ENCODE results near the gene CASTOR2. TPM values are rescaled to one million over a fixed set of nuclear protein-coding genes. Genes with fewer than 3 reads are reported as not detected.
A peak's percentile ranks its signal among the peaks of the same experiment; 100 is the strongest.
"Not testable (repeated sequence)": the region's sequence is repeated elsewhere in the genome, so short reads cannot be mapped to it uniquely, and the experiment has no call there.

CASTOR2 gene
- polyA plus RNA-seq (2013, experiment 1 of 2) = 11.6 TPM
- polyA plus RNA-seq (2013, experiment 2 of 2) = 13.3 TPM

DNA sequence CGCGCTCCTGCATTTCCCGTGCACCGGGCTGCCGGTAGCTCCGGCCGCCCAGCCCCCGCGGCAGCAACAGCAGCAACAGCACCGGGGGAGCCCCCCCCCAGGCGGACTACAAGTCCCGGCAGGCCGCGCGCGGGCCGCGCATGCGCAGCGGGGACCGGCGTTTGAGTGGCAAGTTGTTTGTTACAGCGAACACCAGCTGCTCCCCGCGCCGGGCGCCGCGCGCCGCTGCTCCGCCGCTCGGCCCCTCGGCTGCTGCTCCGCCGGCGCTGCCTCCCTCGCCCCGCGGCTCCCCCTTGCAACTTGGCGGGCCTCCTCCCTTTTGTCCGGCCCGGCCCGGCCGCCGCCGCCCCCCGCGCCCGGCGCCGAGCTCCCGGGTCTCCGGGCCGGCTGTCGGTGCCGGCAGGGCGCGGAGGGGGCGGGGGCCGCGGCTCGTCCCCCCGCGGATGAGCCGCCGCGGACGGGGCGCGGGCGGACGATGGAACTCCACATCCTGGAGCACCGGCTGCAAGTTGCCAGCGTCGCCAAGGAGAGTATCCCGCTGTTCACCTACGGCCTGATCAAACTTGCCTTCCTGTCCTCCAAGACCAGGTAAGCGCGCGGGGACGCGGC is at the start of gene CASTOR2:
Gene CASTOR2, plus strand, starts transcription at position 195 of the 609 bp plus-strand sequence. Its CDS starts 281 bp downstream, at position 476.
- H3K4me1 ChIP-seq (ENCODE audit: insufficient read depth, low read length); H3K9ac ChIP-seq (ENCODE audit: low read depth, low read length); H3K27ac ChIP-seq (ENCODE audit: low read depth, low read length); H3K9me3 ChIP-seq (ENCODE audit: insufficient read depth, low read depth, low read length); H3K36me3 ChIP-seq (ENCODE audit: insufficient read depth, low read length); H3K27me3 ChIP-seq (ENCODE audit: insufficient read depth, low read length): not testable (repeated sequence)
- peak within 1 kb of the TSS; percentile 45 for H3K4me3 ChIP-seq (ENCODE audit: low read length)
- no CpG with 5 or more reads among the region's 84 CpGs for whole genome bisulfite sequencing

DNA sequence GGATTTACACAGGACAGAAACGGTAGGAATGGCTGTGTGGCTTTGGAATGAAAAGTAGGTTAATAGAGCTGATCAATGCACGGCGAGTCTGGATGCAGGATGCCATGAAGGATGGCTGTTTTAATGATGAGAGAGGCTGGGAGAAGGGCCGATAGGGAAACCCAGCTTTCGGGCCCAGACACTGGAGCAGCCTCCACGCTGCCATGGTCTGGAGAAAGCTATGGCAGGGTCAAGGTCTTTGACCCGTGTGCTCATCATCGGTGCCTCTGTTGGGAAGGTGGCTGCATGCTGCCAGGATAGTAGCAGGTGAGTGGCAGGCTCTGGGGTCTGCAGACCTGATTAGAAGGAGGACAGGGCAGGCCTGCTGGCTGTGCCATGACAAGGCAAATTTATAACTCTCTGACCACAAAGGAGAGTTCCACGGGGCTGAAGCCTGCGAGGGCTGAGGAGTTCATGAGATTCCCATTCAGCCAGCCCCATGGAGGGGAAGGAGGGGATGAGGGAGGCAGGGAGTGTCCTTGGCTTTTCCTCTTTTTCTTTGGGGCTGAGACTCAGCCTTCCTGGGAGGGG is 42.1 kb upstream of the CASTOR2 start:
- H3K27ac ChIP-seq (ENCODE audit: low read depth, low read length); H3K4me1 ChIP-seq (ENCODE audit: insufficient read depth, low read length); H3K9ac ChIP-seq (ENCODE audit: low read depth, low read length); H3K9me3 ChIP-seq (ENCODE audit: insufficient read depth, low read depth, low read length); H3K27me3 ChIP-seq (ENCODE audit: insufficient read depth, low read length); H3K36me3 ChIP-seq (ENCODE audit: insufficient read depth, low read length); H3K4me3 ChIP-seq (ENCODE audit: low read length): not testable (repeated sequence)
- WGBS = 91% methylated on average over 8 of the region's 10 CpGs

GRCh38 chr7:74923644-74924043 is 40.9 kb upstream of the CASTOR2 start:
- H3K36me3 ChIP-seq (ENCODE audit: insufficient read depth, low read length); H3K9me3 ChIP-seq (ENCODE audit: insufficient read depth, low read depth, low read length); H3K4me1 ChIP-seq (ENCODE audit: insufficient read depth, low read length); H3K27ac ChIP-seq (ENCODE audit: low read depth, low read length); H3K4me3 ChIP-seq (ENCODE audit: low read length); H3K9ac ChIP-seq (ENCODE audit: low read depth, low read length); H3K27me3 ChIP-seq (ENCODE audit: insufficient read depth, low read length): not testable (repeated sequence)
- WGBS = 86% methylated on average over 1 of the region's 1 CpG

- not testable (repeated sequence) for H3K9ac ChIP-seq (ENCODE audit: low read depth, low read length); H3K27ac ChIP-seq (ENCODE audit: low read depth, low read length); H3K27me3 ChIP-seq (ENCODE audit: insufficient read depth, low read length); H3K4me3 ChIP-seq (ENCODE audit: low read length); H3K9me3 ChIP-seq (ENCODE audit: insufficient read depth, low read depth, low read length); H3K4me1 ChIP-seq (ENCODE audit: insufficient read depth, low read length); H3K36me3 ChIP-seq (ENCODE audit: insufficient read depth, low read length)
- WGBS = no CpG with 5 or more reads among the region's 1 CpG
Observed at GRCh38 chr7:74926968-74927367, 37.5 kb upstream of the CASTOR2 start.

DNA sequence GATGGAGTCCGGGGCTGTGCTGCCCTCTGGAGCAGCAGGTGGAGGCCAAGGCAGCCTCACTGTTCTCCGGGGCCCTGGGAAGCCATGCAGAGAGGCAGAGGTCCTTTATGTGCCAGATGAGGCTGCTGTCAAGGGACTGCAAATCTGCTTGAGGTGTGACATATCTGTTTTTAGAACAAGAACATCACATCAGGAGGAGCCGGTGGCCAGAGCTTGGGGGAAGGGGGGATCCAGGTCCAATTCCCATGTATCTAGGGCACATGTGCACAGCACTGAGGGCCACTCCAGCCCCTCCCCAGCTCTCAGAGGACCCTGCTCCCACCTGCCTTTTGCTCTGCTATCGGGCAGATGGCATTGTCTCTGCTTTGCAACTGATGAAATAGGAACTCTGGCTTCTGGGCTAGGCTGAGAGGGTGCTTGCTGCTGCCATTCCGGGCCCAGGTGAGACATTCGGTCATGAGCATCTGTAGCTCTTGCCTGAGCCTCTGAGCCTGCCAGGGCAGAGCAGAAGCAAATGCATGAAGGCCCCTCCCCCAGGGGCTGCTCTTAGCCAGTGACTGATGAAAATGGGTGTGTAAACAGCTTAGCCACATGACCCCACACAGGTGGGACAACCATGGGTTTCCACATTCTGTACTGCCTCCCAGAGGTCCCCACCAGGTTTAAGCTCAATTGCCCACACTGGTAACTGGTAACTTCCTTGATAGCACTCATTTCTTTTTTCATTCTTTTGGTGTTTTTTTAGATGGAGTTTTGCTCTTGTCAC is 32.8 kb upstream of the CASTOR2 start:
- H3K27ac ChIP-seq (ENCODE audit: low read depth, low read length); H3K9me3 ChIP-seq (ENCODE audit: insufficient read depth, low read depth, low read length); H3K9ac ChIP-seq (ENCODE audit: low read depth, low read length); H3K36me3 ChIP-seq (ENCODE audit: insufficient read depth, low read length); H3K4me3 ChIP-seq (ENCODE audit: low read length); H3K4me1 ChIP-seq (ENCODE audit: insufficient read depth, low read length); H3K27me3 ChIP-seq (ENCODE audit: insufficient read depth, low read length): not testable (repeated sequence)
- no CpG with 5 or more reads among the region's 6 CpGs for WGBS

DNA sequence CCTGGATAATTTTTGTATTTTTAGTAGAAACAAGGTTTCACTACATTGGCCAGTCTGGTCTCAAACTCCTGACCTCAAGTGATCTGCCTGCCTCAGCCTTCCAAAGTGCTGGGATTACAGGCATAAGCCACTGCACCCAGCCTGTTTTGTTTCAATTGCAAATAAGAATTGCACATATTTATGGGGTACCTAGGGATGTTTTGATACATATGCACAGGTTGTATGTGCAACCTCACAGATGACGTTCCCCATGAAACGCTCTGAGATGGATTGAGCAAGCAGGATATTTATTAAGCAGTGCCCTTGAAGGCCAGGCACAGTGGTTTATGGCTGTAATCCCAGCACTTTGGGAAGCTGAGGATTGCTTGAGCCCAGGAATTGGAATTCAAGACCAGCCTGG is 25.1 kb upstream of the CASTOR2 start:
- no CpG with 5 or more reads among the region's 2 CpGs for WGBS
- H3K27me3 ChIP-seq (ENCODE audit: insufficient read depth, low read length); H3K27ac ChIP-seq (ENCODE audit: low read depth, low read length); H3K36me3 ChIP-seq (ENCODE audit: insufficient read depth, low read length); H3K9me3 ChIP-seq (ENCODE audit: insufficient read depth, low read depth, low read length); H3K4me1 ChIP-seq (ENCODE audit: insufficient read depth, low read length); H3K4me3 ChIP-seq (ENCODE audit: low read length); H3K9ac ChIP-seq (ENCODE audit: low read depth, low read length): not testable (repeated sequence)

GRCh38 chr7:74941302-74942069 is 23.0 kb upstream of the CASTOR2 start:
- 80% methylated on average over 1 of the region's 9 CpGs for WGBS
- not testable (repeated sequence) for H3K9me3 ChIP-seq (ENCODE audit: insufficient read depth, low read depth, low read length); H3K4me1 ChIP-seq (ENCODE audit: insufficient read depth, low read length); H3K36me3 ChIP-seq (ENCODE audit: insufficient read depth, low read length); H3K27ac ChIP-seq (ENCODE audit: low read depth, low read length); H3K4me3 ChIP-seq (ENCODE audit: low read length); H3K27me3 ChIP-seq (ENCODE audit: insufficient read depth, low read length); H3K9ac ChIP-seq (ENCODE audit: low read depth, low read length)

DNA sequence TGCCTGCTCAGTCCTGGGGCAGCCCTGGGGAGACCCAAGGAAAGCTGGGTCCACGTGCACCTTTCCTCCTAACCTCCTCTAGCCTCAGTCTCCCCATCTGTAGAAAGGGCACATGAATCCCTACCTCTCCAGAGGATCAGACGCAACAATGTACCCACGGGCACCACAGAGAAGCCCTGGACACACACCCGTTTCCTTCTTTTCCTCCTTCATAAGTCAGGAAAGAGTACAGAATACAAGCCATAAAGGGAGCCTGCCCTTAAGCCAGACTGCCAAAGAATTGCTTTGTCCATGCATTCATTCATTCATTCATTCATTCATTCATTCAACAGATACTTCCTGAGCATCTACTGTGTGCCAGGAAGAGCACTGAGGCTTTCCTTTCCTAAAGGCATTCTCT is 20.6 kb upstream of the CASTOR2 start:
- WGBS = 88% methylated on average over 3 of the region's 4 CpGs

GRCh38 chr7:74947741-74948140 is 16.8 kb upstream of the CASTOR2 start:
- not testable (repeated sequence) for H3K9ac ChIP-seq (ENCODE audit: low read depth, low read length); H3K27ac ChIP-seq (ENCODE audit: low read depth, low read length); H3K9me3 ChIP-seq (ENCODE audit: insufficient read depth, low read depth, low read length); H3K4me1 ChIP-seq (ENCODE audit: insufficient read depth, low read length); H3K4me3 ChIP-seq (ENCODE audit: low read length); H3K36me3 ChIP-seq (ENCODE audit: insufficient read depth, low read length); H3K27me3 ChIP-seq (ENCODE audit: insufficient read depth, low read length)
- WGBS = no CpG with 5 or more reads among the region's 3 CpGs

More for the DNA sequence above, 20.6 kb upstream of the CASTOR2 start:
- H3K9ac ChIP-seq (ENCODE audit: low read depth, low read length); H3K27ac ChIP-seq (ENCODE audit: low read depth, low read length); H3K9me3 ChIP-seq (ENCODE audit: insufficient read depth, low read depth, low read length); H3K4me3 ChIP-seq (ENCODE audit: low read length); H3K36me3 ChIP-seq (ENCODE audit: insufficient read depth, low read length); H3K27me3 ChIP-seq (ENCODE audit: insufficient read depth, low read length); H3K4me1 ChIP-seq (ENCODE audit: insufficient read depth, low read length): not testable (repeated sequence)

GRCh38 chr7:74953774-74954173 is 10.7 kb upstream of the CASTOR2 start:
- no CpG with 5 or more reads among the region's 8 CpGs for WGBS
- not testable (repeated sequence) for H3K27ac ChIP-seq (ENCODE audit: low read depth, low read length); H3K36me3 ChIP-seq (ENCODE audit: insufficient read depth, low read length); H3K4me1 ChIP-seq (ENCODE audit: insufficient read depth, low read length); H3K9ac ChIP-seq (ENCODE audit: low read depth, low read length); H3K27me3 ChIP-seq (ENCODE audit: insufficient read depth, low read length); H3K4me3 ChIP-seq (ENCODE audit: low read length); H3K9me3 ChIP-seq (ENCODE audit: insufficient read depth, low read depth, low read length)

GRCh38 chr7:74958328-74958727 is 6.2 kb upstream of the CASTOR2 start:
- H3K27me3 ChIP-seq (ENCODE audit: insufficient read depth, low read length); H3K4me1 ChIP-seq (ENCODE audit: insufficient read depth, low read length); H3K4me3 ChIP-seq (ENCODE audit: low read length); H3K27ac ChIP-seq (ENCODE audit: low read depth, low read length); H3K9ac ChIP-seq (ENCODE audit: low read depth, low read length); H3K9me3 ChIP-seq (ENCODE audit: insufficient read depth, low read depth, low read length); H3K36me3 ChIP-seq (ENCODE audit: insufficient read depth, low read length): not testable (repeated sequence)
- no CpG with 5 or more reads among the region's 2 CpGs for WGBS
